ENCODE measurements around the gene ZNF792.

The ZNF792 gene

GRCh38 chr19:34963573-34964406 is at the start of gene ZNF792:
TSS of gene ZNF792 (minus strand) at chr19:34964229. CDS start at chr19:34963662, 567 bp downstream.
- peak; percentile 62 for DNase-seq (ENCODE audit: low read depth)
- no peak for TF ChIP-seq CTCF (IDR thresholded peaks at IDR 0.05; ENCODE audit: low read length, missing control alignments)
- peak within 1 kb of the TSS; percentile 88 for H3K4me3 ChIP-seq (replicated peaks; ENCODE audit: low read depth, low read length)

- peak; percentile 94 for TF ChIP-seq CTCF (IDR thresholded peaks at IDR 0.05; ENCODE audit: low read length, missing control alignments)
- peak; percentile 79 for DNase-seq (ENCODE audit: low read depth)
- H3K4me3 ChIP-seq (replicated peaks; ENCODE audit: low read depth, low read length) = no peak overlapping the region
Observed at GRCh38 chr19:35013041-35013819, 49.2 kb upstream of the ZNF792 start.

DNA sequence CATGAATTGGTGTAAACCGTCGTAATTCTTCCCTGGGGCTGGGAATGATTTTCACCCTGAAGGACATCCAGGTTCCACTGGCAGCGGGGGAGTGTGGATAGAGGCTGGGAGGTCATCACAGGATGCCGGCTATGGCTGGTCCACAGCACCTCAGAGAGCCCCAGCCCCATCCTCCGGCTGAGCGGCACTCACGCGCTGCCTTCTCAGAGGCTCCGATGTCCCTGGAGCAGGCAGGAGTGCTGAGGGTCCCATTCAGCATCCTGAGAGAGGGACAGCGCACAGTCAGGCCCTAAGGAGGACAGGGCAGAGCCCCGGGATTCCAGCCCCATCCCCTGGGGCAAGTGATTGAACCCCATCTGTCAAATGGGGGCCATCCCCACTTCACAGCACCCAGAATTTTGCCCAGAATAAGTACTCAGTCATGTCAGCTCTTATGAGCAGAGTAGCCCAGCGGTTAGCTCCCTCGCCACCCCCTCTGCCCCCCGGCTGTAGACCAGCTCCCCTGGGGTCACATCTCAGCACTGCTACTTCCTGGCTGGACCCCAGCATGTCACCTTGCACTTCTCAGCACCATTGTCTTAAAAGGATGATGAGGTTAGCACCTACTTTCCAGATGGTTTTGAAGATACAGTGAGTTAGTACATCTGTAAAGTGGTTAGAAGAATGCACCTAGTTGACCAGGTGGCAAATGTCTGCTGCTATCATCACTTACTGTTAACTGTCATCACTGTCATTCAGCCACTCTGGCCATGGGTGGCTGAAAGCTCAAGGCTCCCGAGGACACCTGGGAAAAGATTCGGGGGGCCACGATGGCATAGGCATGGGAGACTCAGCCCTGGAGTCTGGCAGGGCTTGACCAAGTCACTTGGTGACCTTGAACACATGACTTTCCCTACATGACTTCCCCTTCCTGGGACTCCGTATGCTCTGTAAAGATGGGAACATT is 48.0 kb upstream of the ZNF792 start:
- TF ChIP-seq CTCF (IDR thresholded peaks at IDR 0.05; ENCODE audit: low read length, missing control alignments) = no peak
- no peak overlapping the region for H3K4me3 ChIP-seq (replicated peaks; ENCODE audit: low read depth, low read length)
- DNase-seq (ENCODE audit: low read depth) = no peak

- DNase-seq (ENCODE audit: low read depth) = no peak
- no peak for TF ChIP-seq CTCF (IDR thresholded peaks at IDR 0.05; ENCODE audit: low read length, missing control alignments)
- no peak overlapping the region for H3K4me3 ChIP-seq (replicated peaks; ENCODE audit: low read depth, low read length)
Observed at GRCh38 chr19:35011091-35011689, 47.2 kb upstream of the ZNF792 start.

- no peak overlapping the region for H3K4me3 ChIP-seq (replicated peaks; ENCODE audit: low read depth, low read length)
- no peak for TF ChIP-seq CTCF (IDR thresholded peaks at IDR 0.05; ENCODE audit: low read length, missing control alignments)
- no peak for DNase-seq (ENCODE audit: low read depth)
Observed at GRCh38 chr19:35009424-35010415, 45.7 kb upstream of the ZNF792 start.
